Liver (tissue), 9 donors: ENCODE results near the gene EIF3I. TPM values are rescaled to one million over a fixed set of nuclear protein-coding genes. Genes with fewer than 3 reads are reported as not detected.

Source experiments
- DNase-seq: peaks from one replicate; pipeline ENCODE4 v3.0.0-alpha.2; 2017; ENCODE audit warnings: low spot score
- H3K27ac ChIP-seq, 2 donors: one replicate each; pipeline ENCODE4 v1.7.0; 2013; ENCODE audit warnings: inconsistent platforms in 2 of 2, low read length in 2 of 2, control low read depth in 1 of 2, low read depth in 1 of 2, mild to moderate bottlenecking in 1 of 2
- H3K27me3 ChIP-seq, 4 donors: one replicate each; pipeline versions ENCODE4 v1.6.1 to v1.7.0; 2013; ENCODE audit warnings: low read length in 3 of 4, inconsistent platforms in 1 of 4, mild to moderate bottlenecking in 1 of 4, moderate library complexity in 1 of 4; ENCODE audit not compliant: control insufficient read depth in 4 of 4, insufficient read depth in 4 of 4
- H3K36me3 ChIP-seq, 4 donors: one replicate each; pipeline versions ENCODE4 v1.6.1 to v1.7.0; 2013; ENCODE audit warnings: low read length in 3 of 4, mild to moderate bottlenecking in 3 of 4, low read depth in 1 of 4, moderate library complexity in 1 of 4; ENCODE audit not compliant: control insufficient read depth in 4 of 4, insufficient read depth in 3 of 4
- H3K4me1 ChIP-seq, 4 donors: one replicate each; pipeline versions ENCODE4 v1.6.1 to v1.7.0; 2013; ENCODE audit warnings: low read length in 3 of 4, mild to moderate bottlenecking in 3 of 4, moderate library complexity in 1 of 4; ENCODE audit not compliant: control insufficient read depth in 4 of 4, insufficient read depth in 4 of 4
- H3K4me3 ChIP-seq, 3 donors: one replicate each; pipeline versions ENCODE4 v1.6.1 to v1.7.0; 2013; ENCODE audit warnings: low read length in 3 of 3, control low read depth in 1 of 3, low read depth in 1 of 3, mild to moderate bottlenecking in 1 of 3
- H3K9ac ChIP-seq, 2 donors: one replicate each; pipeline ENCODE4 v1.7.0; 2013; ENCODE audit warnings: low read length in 2 of 2, mild to moderate bottlenecking in 2 of 2, moderate library complexity in 2 of 2, control low read depth in 1 of 2, low read depth in 1 of 2
- H3K9me3 ChIP-seq, 4 donors: one replicate each; pipeline versions ENCODE4 v1.6.1 to v1.7.0; 2013; ENCODE audit warnings: low read length in 3 of 4; ENCODE audit not compliant: control insufficient read depth in 4 of 4
- EGR1 ChIP-seq, 2 donors: IDR thresholded peaks; 2 replicates each; pipeline ENCODE4 v1.6.1; 2016 to 2018; ENCODE audit warnings: antibody characterized with exemption in 2 of 2, low read depth in 2 of 2
- FOXA1 ChIP-seq: IDR thresholded peaks from 2 replicates; pipeline ENCODE4 v1.6.1; 2016; ENCODE audit warnings: antibody characterized with exemption
- FOXA2 ChIP-seq: IDR thresholded peaks from 2 replicates; pipeline ENCODE4 v1.6.1; 2016; ENCODE audit warnings: antibody characterized with exemption
- GABPA ChIP-seq, 2 donors: IDR thresholded peaks in 1 of 2; conservative IDR thresholded peaks in 1 of 2; 2 replicates each; pipeline ENCODE4 v1.6.1; 2016; ENCODE audit warnings: antibody characterized with exemption in 2 of 2, mild to moderate bottlenecking in 1 of 2, moderate library complexity in 1 of 2
- HNF4A ChIP-seq, 2 donors: conservative IDR thresholded peaks; 2 replicates each; pipeline ENCODE4 v1.6.1; 2016; ENCODE audit warnings: antibody characterized with exemption in 2 of 2, mild to moderate bottlenecking in 2 of 2
- HNF4G ChIP-seq: IDR thresholded peaks from 2 replicates; pipeline ENCODE4 v1.6.1; 2016; ENCODE audit warnings: antibody characterized with exemption
- JUND ChIP-seq, 2 donors: IDR thresholded peaks; 2 replicates each; pipeline ENCODE4 v1.6.1; 2016; ENCODE audit warnings: antibody characterized with exemption in 2 of 2
- NR2F2 ChIP-seq: IDR thresholded peaks from 2 replicates; pipeline ENCODE4 v1.6.1; 2016; ENCODE audit warnings: antibody characterized with exemption
- RAD21 ChIP-seq, 2 donors: IDR thresholded peaks; 2 replicates each; pipeline ENCODE4 v1.6.1; 2016; ENCODE audit warnings: antibody characterized with exemption in 2 of 2, mild to moderate bottlenecking in 2 of 2
- RXRA ChIP-seq, 2 donors: IDR thresholded peaks; 2 replicates each; pipeline ENCODE4 v1.6.1; 2017 to 2018; ENCODE audit warnings: antibody characterized with exemption in 2 of 2, mild to moderate bottlenecking in 1 of 2
- SP1 ChIP-seq: IDR thresholded peaks from 2 replicates; pipeline ENCODE4 v1.6.1; 2018; ENCODE audit warnings: antibody characterized with exemption, mild to moderate bottlenecking
- TAF1 ChIP-seq: conservative IDR thresholded peaks from 2 replicates; pipeline ENCODE4 v1.6.1; 2016; ENCODE audit warnings: antibody characterized with exemption, mild to moderate bottlenecking
- YY1 ChIP-seq: IDR thresholded peaks from 2 replicates; pipeline ENCODE4 v1.6.1; 2016; ENCODE audit warnings: antibody characterized with exemption, mild to moderate bottlenecking
- WGBS: extraction: QIAGEN DNeasy Blood & Tissue Kit; methylation state at CpG from one replicate; pipeline ENCODE4 v1.1.7; 2013; 5-methylcytosine and 5-hydroxymethylcytosine counted together
- polyA plus RNA-seq, 2 donors: library from polyadenylated mRNA; stranded (reverse) in 1 of 2; unstranded in 1 of 2; fragments of 200-250 nt in 1 of 2; fragments of >200 nt in 1 of 2; fragmentation: Nextera tagmentation in 1 of 2; extraction: Ambion mirVana in 1 of 2; gene quantifications; one replicate each; pipeline versions ENCODE4 v1.2.1 to v1.2.3, GENCODE V29; 2013 to 2015
- total RNA-seq, 2 donors: library from RNA; depleted of rRNA; stranded (reverse); fragments of >200 nt; gene quantifications; one replicate each; pipeline ENCODE4 v1.2.3, GENCODE V29; 2014
- TF ChIP-seq, protein P1 (sequence below): IDR thresholded peaks from 2 replicates; pipeline ENCODE4 v1.6.1; 2016; ENCODE audit warnings: antibody characterized with exemption
- TF ChIP-seq, protein P2 (sequence below): fragments of 150-350 bp; IDR thresholded peaks from 2 replicates; pipeline ENCODE4 v1.5.1; 2017; ENCODE audit warnings: improper control_type of control experiment, low read depth, low read length; ENCODE audit not compliant: missing input control
- TF ChIP-seq, protein P3 (sequence below): IDR thresholded peaks from 2 replicates; pipeline ENCODE4 v1.6.1; 2016; ENCODE audit warnings: antibody characterized with exemption, mild to moderate bottlenecking
- TF ChIP-seq, protein P4 (sequence below): IDR thresholded peaks from 2 replicates; pipeline ENCODE4 v1.6.1; 2016; ENCODE audit warnings: antibody characterized with exemption
- TF ChIP-seq, protein P5 (sequence below): IDR thresholded peaks from 2 replicates; pipeline ENCODE4 v1.6.1; 2016; ENCODE audit warnings: antibody characterized with exemption
- donor health status: healthy.
- donor health status: healthy.
- donor health status: healthy.
- donor health status: healthy.
- donor health status: healthy.

Gene EIF3I
- total and polyA plus RNA-seq, 4 donors = 75.0 to 114 (median 99.7) TPM

DNA sequence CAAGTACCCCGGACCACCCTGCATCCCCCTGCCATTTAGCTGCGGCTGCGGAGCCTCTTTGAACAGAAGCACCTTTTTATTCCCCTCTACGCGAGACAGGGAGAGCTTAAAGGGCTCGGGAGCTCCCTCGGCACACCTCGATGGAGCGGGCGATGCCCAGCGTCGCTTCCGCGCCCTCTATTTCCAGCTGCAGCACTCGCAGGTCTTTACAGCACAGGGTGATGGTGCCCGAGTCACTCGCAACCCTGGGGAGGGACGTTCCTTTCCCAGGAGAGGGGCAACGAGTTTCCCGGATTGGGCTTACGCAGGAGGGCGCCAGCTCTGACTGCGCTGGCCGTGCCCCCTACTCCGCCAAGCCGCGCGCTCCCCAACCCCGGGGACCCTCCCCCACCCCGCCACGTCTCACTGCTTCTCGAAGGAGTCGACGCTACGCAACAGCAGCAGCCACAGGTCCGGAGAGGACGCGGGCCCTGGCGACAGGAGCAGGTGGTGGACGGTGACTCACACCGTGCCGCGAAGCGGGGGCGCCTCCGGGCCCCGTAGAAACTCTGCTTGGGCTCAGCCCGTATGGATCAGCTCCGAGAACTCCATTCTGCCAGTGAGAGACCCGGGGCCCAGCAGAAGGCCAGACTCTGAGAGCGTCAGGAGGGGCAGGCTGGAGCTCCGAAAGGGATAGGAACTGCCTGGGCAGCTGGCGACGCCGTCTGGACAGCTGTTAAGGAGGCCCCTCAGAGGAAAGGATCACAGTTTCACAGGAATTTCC is 19.0 kb downstream of the EIF3I start:
- Histone ChIP-seq H3K9ac (peak overlapping the region in 1 of 2 donors; percentile 21), H3K9me3 (no peaks in the 10 kb centered on the region), H3K27ac (peak overlapping the region; percentile 40 to 67), H3K36me3 (no peaks in the 10 kb centered on the region), H3K4me1 (peaks cover 4 to 15% (median 11%) of the 10 kb centered on the region in 4 donors), H3K4me3 (peak overlapping the region in 2 of 3 donors; percentile 59 to 61), H3K27me3 (no peaks in the 10 kb centered on the region)
- DNase-seq = no peak
- 9% methylated on average over 55 of the region's 55 CpGs for WGBS
- peak in 1 of 2 donors; percentile 9 for TF ChIP-seq RAD21 (IDR thresholded peaks at IDR 0.05)
- no peak for TF ChIP-seq HNF4A (conservative IDR thresholded peaks at IDR 0.05)
- TF ChIP-seq, protein P1, sequence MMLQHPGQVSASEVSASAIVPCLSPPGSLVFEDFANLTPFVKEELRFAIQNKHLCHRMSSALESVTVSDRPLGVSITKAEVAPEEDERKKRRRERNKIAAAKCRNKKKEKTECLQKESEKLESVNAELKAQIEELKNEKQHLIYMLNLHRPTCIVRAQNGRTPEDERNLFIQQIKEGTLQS = no peak

DNA sequence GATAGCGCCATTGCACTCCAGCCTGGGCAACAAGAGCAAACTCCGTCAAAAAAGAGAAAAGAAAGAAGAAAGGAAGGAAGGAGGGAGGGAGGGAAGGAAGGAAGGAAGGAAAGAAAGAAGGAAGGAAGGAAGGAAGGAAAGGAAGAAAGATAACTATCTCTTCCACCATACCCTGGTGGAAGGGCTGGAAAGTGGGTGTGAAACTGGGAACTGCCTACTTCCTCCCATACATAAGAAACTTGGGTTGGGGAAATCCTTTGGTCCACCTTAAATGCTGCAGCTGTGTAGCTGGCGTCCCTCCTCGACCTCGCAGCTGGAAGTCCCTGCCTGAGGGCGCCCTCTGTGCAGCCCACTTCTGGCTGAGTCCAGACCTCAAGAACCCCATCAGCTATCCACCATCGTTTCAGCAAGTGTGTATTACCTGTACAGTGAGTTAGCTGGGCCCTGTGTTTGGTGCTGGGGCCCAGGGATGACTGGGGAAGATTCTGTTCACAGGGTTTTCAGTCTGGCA is 20.2 kb downstream of the EIF3I start:
- Histone ChIP-seq H3K9ac (peak overlapping the region in 1 of 2 donors; percentile 31), H3K9me3 (no peaks in the 10 kb centered on the region), H3K27me3 (no peaks in the 10 kb centered on the region), H3K27ac (peak overlapping the region in 1 of 2 donors; percentile 12), H3K4me3 (no peak overlapping the region), H3K36me3 (no peaks in the 10 kb centered on the region), H3K4me1 (peaks cover 4 to 15% (median 11%) of the 10 kb centered on the region in 4 donors)
- no peak for TF ChIP-seq FOXA1
- no peak for DNase-seq
- WGBS = 58% methylated on average over 7 of the region's 7 CpGs

DNA sequence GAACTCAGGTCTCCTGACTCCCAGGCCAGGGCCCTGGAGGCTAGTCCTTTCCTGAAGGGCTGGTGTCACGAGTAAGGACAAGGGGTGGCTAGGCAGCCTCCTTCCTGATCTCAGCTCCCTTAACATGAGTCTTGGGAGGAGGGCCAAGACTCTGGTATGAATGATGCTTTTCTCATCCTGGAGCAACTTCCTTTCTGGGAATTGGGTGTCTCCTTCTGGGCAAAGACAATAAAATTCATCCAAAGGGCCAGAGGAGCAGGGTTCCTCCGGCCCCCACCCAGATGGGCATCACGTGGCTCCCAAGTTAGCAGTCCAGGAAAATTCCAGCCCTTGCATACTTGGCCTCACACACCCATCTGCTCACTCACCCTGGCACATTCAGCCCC is 24.7 kb downstream of the EIF3I start, which contains the start of gene FAM167B:
FAM167B (plus strand) TSS at position 335 of the 386 bp plus-strand sequence. CDS start 200 bp downstream, outside the sequence.
- H3K27ac ChIP-seq = peak within 1 kb of the TSS; percentile 63 to 66
- peaks cover 3 to 18% (median 10%) of the 10 kb centered on the region in 4 donors for H3K4me1 ChIP-seq
- 72% methylated on average over 3 of the region's 3 CpGs for WGBS
- H3K9me3 ChIP-seq = no peaks in the 10 kb centered on the region
- DNase-seq = no peak
- H3K36me3 ChIP-seq = no peaks in the 10 kb centered on the region
- H3K4me3 ChIP-seq = no peak within 1 kb of the TSS
- TF ChIP-seq, protein P2, sequence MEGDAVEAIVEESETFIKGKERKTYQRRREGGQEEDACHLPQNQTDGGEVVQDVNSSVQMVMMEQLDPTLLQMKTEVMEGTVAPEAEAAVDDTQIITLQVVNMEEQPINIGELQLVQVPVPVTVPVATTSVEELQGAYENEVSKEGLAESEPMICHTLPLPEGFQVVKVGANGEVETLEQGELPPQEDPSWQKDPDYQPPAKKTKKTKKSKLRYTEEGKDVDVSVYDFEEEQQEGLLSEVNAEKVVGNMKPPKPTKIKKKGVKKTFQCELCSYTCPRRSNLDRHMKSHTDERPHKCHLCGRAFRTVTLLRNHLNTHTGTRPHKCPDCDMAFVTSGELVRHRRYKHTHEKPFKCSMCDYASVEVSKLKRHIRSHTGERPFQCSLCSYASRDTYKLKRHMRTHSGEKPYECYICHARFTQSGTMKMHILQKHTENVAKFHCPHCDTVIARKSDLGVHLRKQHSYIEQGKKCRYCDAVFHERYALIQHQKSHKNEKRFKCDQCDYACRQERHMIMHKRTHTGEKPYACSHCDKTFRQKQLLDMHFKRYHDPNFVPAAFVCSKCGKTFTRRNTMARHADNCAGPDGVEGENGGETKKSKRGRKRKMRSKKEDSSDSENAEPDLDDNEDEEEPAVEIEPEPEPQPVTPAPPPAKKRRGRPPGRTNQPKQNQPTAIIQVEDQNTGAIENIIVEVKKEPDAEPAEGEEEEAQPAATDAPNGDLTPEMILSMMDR = no peak
- TF ChIP-seq JUND (IDR thresholded peaks at IDR 0.05) (no peak), HNF4A (conservative IDR thresholded peaks at IDR 0.05) (no peak), YY1 (no peak), NR2F2 (peak; percentile 81), TAF1 (no peak), FOXA2 (no peak), EGR1 (IDR thresholded peaks at IDR 0.05; ENCODE audit: low read depth in 2 of 2) (no peak), RAD21 (IDR thresholded peaks at IDR 0.05) (no peak), GABPA (IDR thresholded peaks at IDR 0.05 in 1 of 2, conservative IDR thresholded peaks at IDR 0.05 in 1 of 2) (no peak), FOXA1 (no peak), SP1 (peak; percentile 54), HNF4G (no peak), RXRA (IDR thresholded peaks at IDR 0.05) (peak; percentile 36 to 69)
- TF ChIP-seq, protein P3, sequence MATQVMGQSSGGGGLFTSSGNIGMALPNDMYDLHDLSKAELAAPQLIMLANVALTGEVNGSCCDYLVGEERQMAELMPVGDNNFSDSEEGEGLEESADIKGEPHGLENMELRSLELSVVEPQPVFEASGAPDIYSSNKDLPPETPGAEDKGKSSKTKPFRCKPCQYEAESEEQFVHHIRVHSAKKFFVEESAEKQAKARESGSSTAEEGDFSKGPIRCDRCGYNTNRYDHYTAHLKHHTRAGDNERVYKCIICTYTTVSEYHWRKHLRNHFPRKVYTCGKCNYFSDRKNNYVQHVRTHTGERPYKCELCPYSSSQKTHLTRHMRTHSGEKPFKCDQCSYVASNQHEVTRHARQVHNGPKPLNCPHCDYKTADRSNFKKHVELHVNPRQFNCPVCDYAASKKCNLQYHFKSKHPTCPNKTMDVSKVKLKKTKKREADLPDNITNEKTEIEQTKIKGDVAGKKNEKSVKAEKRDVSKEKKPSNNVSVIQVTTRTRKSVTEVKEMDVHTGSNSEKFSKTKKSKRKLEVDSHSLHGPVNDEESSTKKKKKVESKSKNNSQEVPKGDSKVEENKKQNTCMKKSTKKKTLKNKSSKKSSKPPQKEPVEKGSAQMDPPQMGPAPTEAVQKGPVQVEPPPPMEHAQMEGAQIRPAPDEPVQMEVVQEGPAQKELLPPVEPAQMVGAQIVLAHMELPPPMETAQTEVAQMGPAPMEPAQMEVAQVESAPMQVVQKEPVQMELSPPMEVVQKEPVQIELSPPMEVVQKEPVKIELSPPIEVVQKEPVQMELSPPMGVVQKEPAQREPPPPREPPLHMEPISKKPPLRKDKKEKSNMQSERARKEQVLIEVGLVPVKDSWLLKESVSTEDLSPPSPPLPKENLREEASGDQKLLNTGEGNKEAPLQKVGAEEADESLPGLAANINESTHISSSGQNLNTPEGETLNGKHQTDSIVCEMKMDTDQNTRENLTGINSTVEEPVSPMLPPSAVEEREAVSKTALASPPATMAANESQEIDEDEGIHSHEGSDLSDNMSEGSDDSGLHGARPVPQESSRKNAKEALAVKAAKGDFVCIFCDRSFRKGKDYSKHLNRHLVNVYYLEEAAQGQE = no peak
- TF ChIP-seq, protein P1 = no peak
- TF ChIP-seq, protein P4, sequence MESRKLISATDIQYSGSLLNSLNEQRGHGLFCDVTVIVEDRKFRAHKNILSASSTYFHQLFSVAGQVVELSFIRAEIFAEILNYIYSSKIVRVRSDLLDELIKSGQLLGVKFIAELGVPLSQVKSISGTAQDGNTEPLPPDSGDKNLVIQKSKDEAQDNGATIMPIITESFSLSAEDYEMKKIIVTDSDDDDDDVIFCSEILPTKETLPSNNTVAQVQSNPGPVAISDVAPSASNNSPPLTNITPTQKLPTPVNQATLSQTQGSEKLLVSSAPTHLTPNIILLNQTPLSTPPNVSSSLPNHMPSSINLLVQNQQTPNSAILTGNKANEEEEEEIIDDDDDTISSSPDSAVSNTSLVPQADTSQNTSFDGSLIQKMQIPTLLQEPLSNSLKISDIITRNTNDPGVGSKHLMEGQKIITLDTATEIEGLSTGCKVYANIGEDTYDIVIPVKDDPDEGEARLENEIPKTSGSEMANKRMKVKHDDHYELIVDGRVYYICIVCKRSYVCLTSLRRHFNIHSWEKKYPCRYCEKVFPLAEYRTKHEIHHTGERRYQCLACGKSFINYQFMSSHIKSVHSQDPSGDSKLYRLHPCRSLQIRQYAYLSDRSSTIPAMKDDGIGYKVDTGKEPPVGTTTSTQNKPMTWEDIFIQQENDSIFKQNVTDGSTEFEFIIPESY = no peak
- TF ChIP-seq, protein P5, sequence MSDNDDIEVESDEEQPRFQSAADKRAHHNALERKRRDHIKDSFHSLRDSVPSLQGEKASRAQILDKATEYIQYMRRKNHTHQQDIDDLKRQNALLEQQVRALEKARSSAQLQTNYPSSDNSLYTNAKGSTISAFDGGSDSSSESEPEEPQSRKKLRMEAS = peak; percentile 27
- no peaks in the 10 kb centered on the region for H3K27me3 ChIP-seq
- H3K9ac ChIP-seq = peak within 1 kb of the TSS in 1 of 2 donors; percentile 47
